Esophagus squamous epithelium (tissue), 5 donors: ENCODE measurements around the gene BNC2. TPM values are rescaled to one million over a fixed set of nuclear protein-coding genes. Genes with fewer than 3 reads are reported as not detected.

Source experiments
- DNase-seq: peaks from one replicate; lab custom pipeline; 2025; lab: John Stamatoyannopoulos, UW
- H3K27ac ChIP-seq, 4 donors: fragments of 200-600 bp; sonication (generic); one replicate each; pipeline ENCODE4 v1.5.1; 2016 to 2019; ENCODE audit warnings: mild to moderate bottlenecking in 1 of 4
- H3K27me3 ChIP-seq, 4 donors: fragments of 200-600 bp; sonication (generic); 1 replicate in 3 of 4; 2 replicates in 1 of 4; pipeline versions ENCODE4 v1.5.1 to v1.6.0; 2017 to 2021; ENCODE audit warnings: antibody characterized with exemption in 1 of 4
- H3K36me3 ChIP-seq, 3 donors: fragments of 200-600 bp; sonication (generic); one replicate each; pipeline ENCODE4 v1.5.1; 2016 to 2019
- H3K4me1 ChIP-seq, 3 donors: fragments of 200-600 bp; sonication (generic); one replicate each; pipeline ENCODE4 v1.5.1; 2017 to 2019
- H3K4me3 ChIP-seq, 4 donors: fragments of 200-600 bp; sonication (generic); 1 replicate in 3 of 4; 2 replicates in 1 of 4; pipeline ENCODE4 v1.5.1; 2016 to 2019; ENCODE audit warnings: mild to moderate bottlenecking in 2 of 4, moderate library complexity in 1 of 4
- H3K9me3 ChIP-seq, 3 donors: fragments of 200-600 bp; sonication (generic); one replicate each; pipeline ENCODE4 v1.5.1; 2016 to 2019
- POLR2A ChIP-seq, 4 donors: fragments of 450-650 bp; IDR thresholded peaks; one replicate each; pipeline ENCODE4 v1.6.1; 2017; ENCODE audit warnings: antibody characterized with exemption in 4 of 4, mild to moderate bottlenecking in 4 of 4, moderate library complexity in 3 of 4
- WGBS, 2 donors: methylation state at CpG; one replicate each; pipeline ENCODE4 v1.1.5; 2018; 5-methylcytosine and 5-hydroxymethylcytosine counted together
- intact Hi-C: fragments of 100-400 bp; cut with DNase I; formaldehyde crosslinking; loops from one replicate; pipeline ENCODE4 v1.15.0; 2022
- total RNA-seq, 4 donors: library from RNA; depleted of rRNA; stranded (reverse); fragments of >200 nt; gene quantifications; one replicate each; pipeline ENCODE4 v1.1.0, GENCODE V29; 2016
- TF ChIP-seq, protein P1 (sequence below), 6 experiments: fragments of 450-650 bp in 4 of 6; fragments of 200-600 bp in 2 of 6; sonication (generic) in 2 of 6; IDR thresholded peaks; one replicate each; pipeline ENCODE4 v1.5.1; 2016 to 2019; ENCODE audit warnings: antibody characterized with exemption in 6 of 6, mild to moderate bottlenecking in 4 of 6, moderate library complexity in 4 of 6
- donor health status: DM: yes; HTN: yes; CAD: no.

The BNC2 gene
- total RNA-seq, 4 donors from 2014 or later = 3.6 to 41.8 (median 8.5) TPM

GRCh38 chr9:16422114-16422513, 448.4 kb downstream of the BNC2 start:
- no peak for DNase-seq
- Histone ChIP-seq H3K9me3 (no peaks in the 10 kb centered on the region), H3K27me3 (no peaks in the 10 kb centered on the region), H3K27ac (no peak overlapping the region), H3K4me1 (peaks cover 0 to 20% (median 0%) of the 10 kb centered on the region in 3 donors), H3K4me3 (no peak overlapping the region), H3K36me3 (no peaks in the 10 kb centered on the region)
- WGBS, 2 donors = 92% methylated on average over 5 of the region's 5 CpGs
- intact Hi-C loops = no loop called here
- TF ChIP-seq POLR2A (IDR thresholded peaks at IDR 0.05) = no peak
- TF ChIP-seq, protein P1, sequence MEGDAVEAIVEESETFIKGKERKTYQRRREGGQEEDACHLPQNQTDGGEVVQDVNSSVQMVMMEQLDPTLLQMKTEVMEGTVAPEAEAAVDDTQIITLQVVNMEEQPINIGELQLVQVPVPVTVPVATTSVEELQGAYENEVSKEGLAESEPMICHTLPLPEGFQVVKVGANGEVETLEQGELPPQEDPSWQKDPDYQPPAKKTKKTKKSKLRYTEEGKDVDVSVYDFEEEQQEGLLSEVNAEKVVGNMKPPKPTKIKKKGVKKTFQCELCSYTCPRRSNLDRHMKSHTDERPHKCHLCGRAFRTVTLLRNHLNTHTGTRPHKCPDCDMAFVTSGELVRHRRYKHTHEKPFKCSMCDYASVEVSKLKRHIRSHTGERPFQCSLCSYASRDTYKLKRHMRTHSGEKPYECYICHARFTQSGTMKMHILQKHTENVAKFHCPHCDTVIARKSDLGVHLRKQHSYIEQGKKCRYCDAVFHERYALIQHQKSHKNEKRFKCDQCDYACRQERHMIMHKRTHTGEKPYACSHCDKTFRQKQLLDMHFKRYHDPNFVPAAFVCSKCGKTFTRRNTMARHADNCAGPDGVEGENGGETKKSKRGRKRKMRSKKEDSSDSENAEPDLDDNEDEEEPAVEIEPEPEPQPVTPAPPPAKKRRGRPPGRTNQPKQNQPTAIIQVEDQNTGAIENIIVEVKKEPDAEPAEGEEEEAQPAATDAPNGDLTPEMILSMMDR (IDR thresholded peaks at IDR 0.05) = no peak

DNA sequence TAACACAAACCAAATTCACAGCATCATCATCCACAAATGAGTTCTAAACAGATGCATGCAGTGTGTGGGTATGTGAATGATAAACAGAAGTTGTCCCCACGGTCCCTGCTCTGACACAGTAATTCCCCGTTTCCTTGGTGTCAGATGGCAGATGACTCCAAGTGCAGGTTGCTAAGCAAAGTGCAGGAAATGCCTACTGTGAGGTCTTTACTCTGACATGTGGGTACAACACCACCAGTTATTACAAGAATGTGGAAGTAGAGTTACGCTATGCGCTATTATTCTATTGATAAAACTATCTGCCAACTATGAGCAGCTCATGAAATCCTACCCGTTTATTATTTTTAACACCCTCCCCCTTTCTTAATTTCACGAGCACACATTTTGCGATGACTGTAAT, 448.9 kb downstream of the BNC2 start:
- Histone ChIP-seq H3K27me3 (no peaks in the 10 kb centered on the region), H3K27ac (no peak overlapping the region), H3K9me3 (no peaks in the 10 kb centered on the region), H3K4me1 (peaks cover 0 to 14% (median 0%) of the 10 kb centered on the region in 3 donors), H3K36me3 (no peaks in the 10 kb centered on the region), H3K4me3 (no peak overlapping the region)
- intact Hi-C loops = no loop called here
- TF ChIP-seq POLR2A (IDR thresholded peaks at IDR 0.05) = no peak
- TF ChIP-seq, protein P1 (IDR thresholded peaks at IDR 0.05) = no peak
- WGBS, 2 donors = 72 to 75% methylated on average over 7 of the region's 7 CpGs
- DNase-seq = no peak

DNA sequence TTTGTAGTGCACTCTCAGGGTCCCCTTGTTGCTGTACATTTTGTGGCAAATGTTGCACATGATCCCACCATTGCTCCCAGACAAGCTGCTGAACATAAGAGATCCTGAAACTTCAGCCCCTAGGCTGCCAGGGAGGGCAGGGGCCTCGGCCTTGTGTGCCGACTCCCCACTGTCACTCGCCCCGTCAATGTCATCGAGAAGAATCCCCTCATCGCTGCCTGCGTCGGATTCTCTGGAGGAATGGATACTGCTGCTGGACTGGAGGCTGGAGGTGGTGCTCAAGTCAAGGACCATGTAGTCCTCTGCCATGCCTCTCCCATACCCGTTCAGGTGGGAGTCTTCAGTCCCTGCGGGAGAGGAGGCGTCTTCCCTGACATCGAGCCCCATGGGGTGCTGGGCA, 451.3 kb downstream of the BNC2 start:
- peaks cover 0 to 3% (median 0%) of the 10 kb centered on the region in 3 donors for H3K4me1 ChIP-seq
- no peaks in the 10 kb centered on the region for H3K36me3 ChIP-seq
- 94 to 97% methylated on average over 6 of the region's 12 CpGs for WGBS, 2 donors
- intact Hi-C loops = no loop called here
- TF ChIP-seq, protein P1 (IDR thresholded peaks at IDR 0.05) = no peak
- no peak for DNase-seq
- no peaks in the 10 kb centered on the region for H3K27me3 ChIP-seq
- no peaks in the 10 kb centered on the region for H3K9me3 ChIP-seq
- no peak overlapping the region for H3K27ac ChIP-seq
- no peak overlapping the region for H3K4me3 ChIP-seq

DNA sequence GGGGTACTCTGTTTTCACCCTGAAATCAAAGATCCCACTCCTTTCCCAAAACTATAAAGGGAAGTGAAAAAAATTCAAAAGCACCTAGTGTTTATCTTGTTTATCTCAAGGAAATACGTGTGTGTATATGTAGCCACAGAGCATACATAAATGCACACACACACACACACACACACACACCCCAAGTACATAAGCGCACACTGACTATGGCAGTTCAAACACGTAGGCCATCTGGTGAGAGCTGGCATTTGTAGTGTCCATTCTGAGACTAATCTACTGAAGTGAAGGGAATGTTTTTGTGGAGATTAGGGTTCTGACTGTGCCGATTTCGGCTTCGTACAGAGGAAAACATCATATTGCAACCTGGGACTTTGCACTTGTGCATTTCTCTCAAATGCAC, 451.7 kb downstream of the BNC2 start:
- Histone ChIP-seq H3K4me1 (peaks cover 0 to 3% (median 0%) of the 10 kb centered on the region in 3 donors), H3K9me3 (no peaks in the 10 kb centered on the region), H3K36me3 (no peaks in the 10 kb centered on the region), H3K4me3 (no peak overlapping the region), H3K27ac (no peak overlapping the region), H3K27me3 (no peaks in the 10 kb centered on the region)
- intact Hi-C loops = no loop called here
- no peak for TF ChIP-seq POLR2A (IDR thresholded peaks at IDR 0.05)
- TF ChIP-seq, protein P1 (IDR thresholded peaks at IDR 0.05) = no peak
- DNase-seq = no peak
- 80 to 94% methylated on average over 6 of the region's 6 CpGs for WGBS, 2 donors

DNA sequence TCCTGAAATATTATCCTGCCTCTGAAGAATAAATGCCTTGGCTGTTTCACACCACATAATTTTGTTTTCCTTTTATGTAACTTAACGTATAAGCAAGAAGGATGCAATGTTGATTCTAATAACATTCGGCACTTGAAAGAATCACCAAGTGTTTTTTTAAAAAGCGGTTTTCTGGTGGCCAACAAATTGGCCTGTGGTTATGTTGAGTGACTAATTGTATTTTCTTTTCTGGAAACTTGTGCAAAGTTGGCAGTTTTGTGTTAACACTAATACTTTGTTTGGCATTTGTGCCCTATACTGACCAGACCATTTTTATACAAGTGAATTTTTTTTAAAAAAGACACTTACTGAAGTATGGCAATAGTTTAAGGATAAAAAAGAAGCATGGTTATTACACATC, 452.7 kb downstream of the BNC2 start:
- no peaks in the 10 kb centered on the region for H3K36me3 ChIP-seq
- 86 to 88% methylated on average over 3 of the region's 3 CpGs for WGBS, 2 donors
- intact Hi-C loops = no loop called here
- peak overlapping the region in 2 of 4 donors; percentile 37 to 61 for H3K27ac ChIP-seq
- H3K4me1 ChIP-seq = peaks cover 0 to 3% (median 0%) of the 10 kb centered on the region in 3 donors
- TF ChIP-seq, protein P1 (IDR thresholded peaks at IDR 0.05) = no peak
- TF ChIP-seq POLR2A (IDR thresholded peaks at IDR 0.05) = no peak
- no peak for DNase-seq
- no peaks in the 10 kb centered on the region for H3K27me3 ChIP-seq
- no peak overlapping the region for H3K4me3 ChIP-seq
- no peaks in the 10 kb centered on the region for H3K9me3 ChIP-seq
